Left colon (tissue), 2 donors: ENCODE results near the gene LIF. TPM values are rescaled to one million over a fixed set of nuclear protein-coding genes. Genes with fewer than 3 reads are reported as not detected.
"Not testable (repeated sequence)": the region's sequence is repeated elsewhere in the genome, so short reads cannot be mapped to it uniquely, and the experiment has no call there.

Experiments used
- ATAC-seq: fragments of 200-7000 bp; cut with Tn5 transposase; one replicate; pipeline ENCODE4 v1.9.1; 2020; ENCODE audit warnings: mild to moderate bottlenecking, moderate library complexity
- DNase-seq, 2 donors: peaks; one replicate each; pipeline ENCODE4 v3.0.0-alpha.2; 2020
- intact Hi-C, 2 donors: fragments of 100-400 bp; cut with DNase I in 1 of 2; cut with micrococcal nuclease in 1 of 2; formaldehyde crosslinking; loops; one replicate each; pipeline versions ENCODE4 v1.11.2 to v1.14.0; 2022; cut with DNase I, micrococcal nuclease
- total RNA-seq, 2 donors: library from RNA; stranded (reverse); fragmentation: NEBNext Ultra II Directional; extraction: Animal tissue kit (Norgen Biotek cat#: 25700); gene quantifications; one replicate each; pipeline ENCODE4 v1.2.1, GENCODE V29; 2021
- donor health status: DM: no; HTN: no; CAD: no.
- donor health status: DM: yes; HTN: yes; CAD: no.

The LIF gene
- total RNA-seq, 2 donors from 2014 or later: 8.2 to 11.7 TPM

DNA sequence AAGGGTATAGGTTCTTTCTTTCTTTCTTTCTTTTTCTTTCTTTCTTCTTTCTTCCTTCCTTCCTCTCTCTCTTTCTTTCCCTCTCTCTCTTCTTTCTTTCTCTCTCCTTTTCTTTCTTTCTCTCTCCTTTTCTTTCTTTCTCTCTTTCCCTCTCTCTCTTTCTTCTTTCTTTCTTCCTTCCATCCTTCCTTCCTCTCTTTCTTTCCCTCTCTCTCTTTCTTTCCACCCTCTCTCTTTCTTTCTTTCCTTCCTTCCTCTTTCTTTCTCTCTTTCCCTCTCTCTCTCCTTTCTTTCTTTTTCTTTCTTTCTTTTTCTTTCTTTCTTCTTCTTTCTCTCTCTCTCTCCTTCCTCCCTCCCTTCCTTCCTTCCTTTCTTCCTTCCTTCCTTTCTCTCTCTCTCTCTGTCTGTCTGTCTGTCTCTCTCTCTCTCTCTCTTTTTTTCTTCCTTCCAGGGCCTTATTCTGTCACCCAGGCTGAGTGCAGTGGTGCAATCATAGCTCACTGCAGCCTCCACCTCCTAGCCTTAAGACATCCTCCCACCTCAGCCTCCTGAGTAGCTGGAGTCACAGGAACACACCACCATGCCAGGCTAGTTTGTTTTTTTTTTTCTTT, 26.8 kb downstream of the LIF start:
- no peak for ATAC-seq
- intact Hi-C loops: no loop called here
- no peak for DNase-seq

DNA sequence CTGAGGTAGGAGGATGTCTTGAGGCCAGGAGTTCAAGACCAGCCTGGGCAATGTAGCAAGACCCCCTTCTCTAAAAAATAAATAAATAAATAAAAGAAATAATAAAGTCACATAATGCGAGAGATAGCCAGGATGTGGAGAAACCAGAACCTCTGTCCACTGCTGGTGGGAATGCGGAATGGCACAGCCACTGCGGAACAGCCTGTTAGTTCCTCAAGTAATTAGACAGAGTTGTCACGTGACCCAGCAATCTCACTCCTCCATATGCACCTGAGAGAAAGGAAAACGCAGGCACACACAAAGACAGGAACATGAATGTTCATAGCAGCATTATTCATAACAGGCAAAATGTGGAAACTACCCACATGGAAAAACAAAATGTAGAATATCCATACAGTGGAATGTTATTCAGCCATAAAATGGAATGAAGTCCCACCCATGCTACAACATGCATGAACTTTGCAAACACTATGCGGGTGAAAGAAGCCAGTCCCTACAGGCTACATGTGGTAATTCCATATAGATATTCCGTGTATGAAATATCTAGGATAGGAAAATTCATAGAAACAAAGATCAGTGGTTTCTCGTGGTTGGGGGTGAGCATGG, 27.4 kb downstream of the LIF start:
- ATAC-seq (no peak), DNase-seq (no peak)
- intact Hi-C loops: no loop called here

DNA sequence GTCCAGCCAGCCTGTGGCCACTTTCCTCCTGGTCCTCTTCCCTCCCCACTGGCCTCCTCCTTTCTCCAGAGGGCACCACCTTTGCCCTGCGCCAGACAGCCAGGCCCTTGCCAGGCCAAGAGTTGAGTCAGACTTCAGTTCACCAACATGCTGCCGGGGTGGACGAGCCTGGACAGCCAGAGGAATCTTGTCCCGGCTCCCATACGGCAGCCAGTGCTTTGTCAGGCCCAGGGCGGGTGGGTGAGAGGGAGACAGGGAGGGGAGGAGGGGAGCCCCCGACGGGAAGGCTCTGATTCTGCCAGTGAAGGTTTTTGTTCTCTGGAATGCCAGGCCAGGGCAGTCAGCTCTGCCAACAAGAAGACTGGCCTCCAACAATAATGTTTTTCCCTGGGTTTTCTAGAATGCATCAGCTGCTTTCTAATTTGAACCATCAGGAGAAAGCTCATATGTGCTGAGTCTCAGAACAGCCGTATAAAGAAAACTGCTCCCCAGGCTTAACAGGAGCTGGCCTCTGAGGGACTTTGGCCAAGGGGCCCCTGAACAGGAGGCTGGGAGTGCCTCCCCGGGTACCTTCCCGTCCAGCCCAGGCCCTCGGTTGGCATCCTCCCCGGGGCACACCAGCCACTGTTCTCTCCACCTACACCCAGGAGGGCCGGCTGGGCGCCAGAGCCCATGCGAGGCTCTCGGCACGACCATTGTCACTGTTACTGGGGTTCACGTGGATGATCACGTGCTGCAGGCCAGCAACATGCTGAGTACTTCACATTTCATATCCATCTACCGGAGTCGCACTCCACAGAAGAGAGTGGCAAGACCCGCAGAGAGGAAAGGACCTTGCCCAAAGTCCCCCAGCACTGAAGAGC, 28.6 kb downstream of the LIF start:
- ATAC-seq (no peak), DNase-seq (no peak)
- intact Hi-C loops: no loop called here

DNA sequence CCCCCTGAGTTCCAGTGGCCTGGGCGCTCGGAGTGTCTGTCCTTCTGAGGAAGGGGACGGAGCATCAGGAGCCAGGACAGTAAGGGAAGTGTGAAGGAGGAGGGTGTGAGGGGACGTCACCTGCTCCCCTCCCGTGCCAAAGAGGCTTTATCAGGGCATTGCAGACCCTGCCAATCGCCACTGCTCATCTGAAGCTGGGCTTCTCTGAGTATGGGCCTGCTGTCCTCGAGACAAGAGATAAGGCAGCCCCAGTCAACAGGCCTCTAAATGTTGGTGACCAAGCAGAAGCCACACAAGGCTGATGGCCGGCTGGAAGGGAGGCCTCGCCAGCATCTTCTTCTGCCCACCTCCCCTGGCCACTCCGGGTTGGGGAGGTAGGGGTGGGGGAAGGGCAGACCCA, 29.8 kb downstream of the LIF start:
- DNase-seq (no peak), ATAC-seq (no peak)
- intact Hi-C loops: no loop called here

DNA sequence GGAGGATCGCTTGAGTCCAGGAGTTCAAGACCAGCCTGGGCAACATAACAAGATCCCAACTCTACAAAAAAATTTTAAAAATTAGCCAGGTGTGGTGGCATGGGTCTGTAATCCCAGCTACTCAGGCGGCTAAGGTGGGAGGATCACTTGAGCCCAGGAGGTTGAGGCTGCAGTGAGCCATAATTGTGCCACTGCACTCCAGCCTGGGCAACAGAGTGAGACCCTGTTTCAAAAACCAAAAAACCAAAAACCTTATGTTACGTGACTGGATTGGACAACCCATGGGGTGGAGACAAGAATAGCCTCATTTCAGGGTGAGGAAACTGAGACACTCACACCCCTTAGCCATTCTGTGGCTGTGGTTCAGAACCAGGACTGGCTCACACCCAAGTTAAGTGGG, 30.3 kb downstream of the LIF start:
- intact Hi-C loops, DNase-seq, ATAC-seq: not testable (repeated sequence)

DNA sequence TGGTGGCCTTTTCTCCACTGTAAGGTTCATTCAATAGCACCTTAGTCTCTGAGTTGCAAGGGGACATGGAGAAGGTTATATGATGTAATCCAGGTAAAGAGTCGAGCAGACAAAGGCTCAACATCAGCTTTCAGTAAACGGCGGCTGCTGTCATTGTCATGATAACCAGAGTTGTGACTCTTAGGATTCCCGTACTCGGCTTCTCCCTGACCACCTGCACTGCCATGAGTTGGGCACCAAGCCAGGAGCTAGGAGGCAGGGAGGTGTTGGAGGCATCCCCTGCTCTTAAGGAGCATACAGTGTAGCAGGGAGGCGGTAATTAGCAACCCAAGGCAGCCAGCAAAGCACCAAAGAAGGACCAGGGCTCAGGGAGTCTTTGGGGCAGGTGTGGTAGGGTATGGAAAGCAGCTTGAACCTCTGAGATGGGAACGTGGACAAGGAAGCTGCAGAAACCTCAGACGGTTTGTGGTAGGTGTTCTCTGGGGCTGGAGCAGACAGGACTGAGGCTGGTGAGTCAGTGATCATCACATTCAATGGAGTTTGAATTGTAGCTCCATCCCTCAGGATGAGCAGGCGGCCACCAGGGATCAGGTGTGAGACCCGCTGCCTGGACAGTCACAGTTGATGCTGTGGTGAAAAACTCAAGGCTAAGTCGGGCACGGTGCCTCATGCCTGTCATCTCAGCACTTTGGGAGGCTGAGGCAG, 31.7 kb downstream of the LIF start:
- intact Hi-C loops: no loop called here
- no peak for DNase-seq
- no peak for ATAC-seq

DNA sequence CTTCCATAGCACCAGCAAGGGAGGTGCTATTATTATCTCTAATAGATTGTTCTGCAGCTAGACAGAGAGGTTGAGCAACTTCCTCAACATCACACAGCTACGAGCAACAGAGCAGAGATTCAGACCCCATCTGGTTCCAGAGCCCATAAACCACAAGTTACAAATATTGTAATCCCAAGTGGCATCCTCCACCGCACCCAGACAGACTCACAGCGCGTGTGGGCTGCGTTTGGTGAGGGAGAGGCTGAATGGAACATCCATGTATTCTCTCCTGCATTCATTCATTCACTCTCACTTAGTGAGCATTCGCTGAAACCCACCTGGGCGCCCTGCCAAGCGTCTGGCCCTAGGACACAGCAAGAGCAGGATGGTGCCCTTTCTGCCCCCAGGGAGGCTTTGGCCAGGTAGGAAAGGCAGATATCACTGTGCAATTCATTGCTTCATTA, 33.5 kb downstream of the LIF start:
- DNase-seq (no peak), ATAC-seq (no peak)
- intact Hi-C loops: no loop called here

DNA sequence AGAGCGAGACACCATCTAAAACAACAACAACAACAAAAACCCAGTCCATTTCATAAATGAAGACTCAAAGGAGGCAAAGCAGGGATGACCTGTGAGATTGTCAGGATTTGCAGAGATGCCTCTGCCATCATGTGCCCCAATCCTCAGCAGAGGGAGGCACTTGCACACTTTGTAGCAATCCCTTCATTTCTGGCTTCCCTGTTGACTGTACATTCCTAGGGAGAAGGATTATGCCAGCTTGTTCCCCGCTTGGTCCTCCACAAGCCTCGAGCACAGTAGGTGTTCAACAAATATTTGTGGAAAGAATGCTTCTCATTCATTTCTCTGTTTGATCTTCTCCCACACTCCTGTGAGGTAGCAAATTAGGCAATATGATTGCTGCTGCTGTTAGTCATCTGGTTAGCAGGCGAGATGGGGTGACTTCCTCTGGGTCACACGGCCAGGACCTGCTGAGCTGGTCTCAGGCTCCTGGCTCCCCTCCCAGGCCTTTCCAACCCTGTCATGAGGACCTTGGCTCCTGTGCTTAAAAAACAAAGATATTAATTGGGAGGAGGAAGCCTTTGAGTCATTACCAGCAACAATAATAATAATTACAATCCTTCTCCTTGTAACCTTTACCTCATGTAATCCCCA, 34.1 kb downstream of the LIF start:
- DNase-seq: peak; percentile 24 to 49
- intact Hi-C loops: no loop called here
- peak; percentile 43 for ATAC-seq

DNA sequence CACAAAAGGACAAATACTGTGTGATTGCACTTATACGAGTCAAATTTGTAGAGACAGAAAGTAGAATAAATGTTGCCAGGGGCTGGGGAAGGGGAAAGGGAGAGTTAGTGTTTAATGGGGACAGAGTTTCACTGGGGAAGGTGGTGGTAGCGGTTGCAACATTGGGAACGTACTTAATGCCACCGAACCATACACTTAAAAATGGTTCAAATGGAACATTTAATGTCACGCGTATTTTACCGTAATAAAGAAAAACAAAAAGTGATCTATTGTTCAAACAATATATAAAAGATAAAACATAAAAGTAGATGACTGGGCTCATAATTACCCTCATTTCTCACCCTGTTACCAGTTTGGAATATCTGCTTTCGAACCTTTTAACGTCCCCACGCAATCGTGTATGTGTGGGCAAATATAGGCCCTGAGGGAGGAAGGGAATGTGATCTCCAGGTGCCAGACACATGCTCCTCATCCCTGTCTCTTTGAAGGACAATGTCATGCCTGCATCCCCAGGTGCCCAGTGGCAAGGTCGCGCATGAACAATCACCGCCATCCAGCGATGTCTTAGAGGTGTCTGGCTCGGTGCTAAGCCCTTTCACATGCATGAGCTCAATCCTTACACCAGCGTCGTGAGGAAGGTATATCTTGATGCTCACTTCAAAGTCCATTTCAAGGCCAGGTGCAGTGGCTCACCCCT, 35.3 kb downstream of the LIF start:
- intact Hi-C loops: no loop called here
- ATAC-seq: no peak
- DNase-seq: no peak

DNA sequence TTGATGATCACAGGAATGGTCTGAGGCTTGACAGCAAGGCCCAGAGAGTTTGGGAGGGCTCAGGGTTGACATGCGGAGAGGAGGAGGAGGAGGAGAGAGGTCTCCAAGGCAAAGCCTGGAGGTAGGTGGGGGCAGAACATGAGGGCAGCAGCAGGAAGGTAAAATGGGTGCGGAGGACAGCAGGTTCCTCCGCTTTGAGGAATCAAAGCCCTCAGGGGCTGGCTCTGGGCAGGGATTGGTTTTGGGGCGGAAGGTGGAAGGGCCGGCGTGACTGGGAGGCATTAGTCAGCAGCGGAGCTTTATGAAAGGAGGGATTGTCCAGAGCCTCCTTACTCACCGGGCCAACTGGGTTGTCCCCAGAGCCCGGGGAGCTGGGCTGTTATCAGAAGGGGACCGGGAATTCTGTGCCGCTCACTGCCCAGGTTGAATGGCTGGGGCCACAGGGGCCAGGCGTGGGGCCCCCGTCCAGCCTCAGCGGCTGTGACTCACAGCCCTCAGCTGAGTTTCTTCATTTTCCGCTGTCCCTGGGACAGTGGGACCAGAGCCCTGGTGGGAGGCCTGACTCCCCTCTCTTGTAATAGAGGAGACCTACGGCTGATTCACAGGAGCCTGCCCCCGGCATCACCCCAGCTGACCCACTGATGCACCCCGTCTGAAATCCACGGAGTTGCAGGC, 36.2 kb downstream of the LIF start:
- DNase-seq (no peak), ATAC-seq (no peak)
- intact Hi-C loops: no loop called here

DNA sequence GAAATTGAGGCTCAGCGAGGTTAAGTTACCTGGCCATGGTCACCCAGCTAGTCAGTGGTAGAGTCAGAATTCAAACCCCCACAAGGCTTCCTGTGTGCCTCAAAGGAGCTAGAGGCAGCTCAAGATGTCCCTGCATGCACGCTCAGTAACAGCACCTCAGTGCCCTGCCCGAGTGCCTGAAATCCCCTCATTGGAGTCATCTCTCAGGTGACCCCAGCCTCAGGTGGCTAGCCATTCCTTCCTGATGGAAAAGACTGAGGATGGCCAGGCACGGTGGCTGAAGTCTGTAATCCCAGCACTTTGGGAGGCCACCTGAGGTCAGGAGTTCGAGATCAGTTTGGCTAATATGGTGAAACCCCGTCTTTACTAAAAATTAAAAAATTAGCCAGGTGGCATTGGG, 36.9 kb downstream of the LIF start:
- no peak for ATAC-seq
- DNase-seq: no peak
- intact Hi-C loops: no loop called here

DNA sequence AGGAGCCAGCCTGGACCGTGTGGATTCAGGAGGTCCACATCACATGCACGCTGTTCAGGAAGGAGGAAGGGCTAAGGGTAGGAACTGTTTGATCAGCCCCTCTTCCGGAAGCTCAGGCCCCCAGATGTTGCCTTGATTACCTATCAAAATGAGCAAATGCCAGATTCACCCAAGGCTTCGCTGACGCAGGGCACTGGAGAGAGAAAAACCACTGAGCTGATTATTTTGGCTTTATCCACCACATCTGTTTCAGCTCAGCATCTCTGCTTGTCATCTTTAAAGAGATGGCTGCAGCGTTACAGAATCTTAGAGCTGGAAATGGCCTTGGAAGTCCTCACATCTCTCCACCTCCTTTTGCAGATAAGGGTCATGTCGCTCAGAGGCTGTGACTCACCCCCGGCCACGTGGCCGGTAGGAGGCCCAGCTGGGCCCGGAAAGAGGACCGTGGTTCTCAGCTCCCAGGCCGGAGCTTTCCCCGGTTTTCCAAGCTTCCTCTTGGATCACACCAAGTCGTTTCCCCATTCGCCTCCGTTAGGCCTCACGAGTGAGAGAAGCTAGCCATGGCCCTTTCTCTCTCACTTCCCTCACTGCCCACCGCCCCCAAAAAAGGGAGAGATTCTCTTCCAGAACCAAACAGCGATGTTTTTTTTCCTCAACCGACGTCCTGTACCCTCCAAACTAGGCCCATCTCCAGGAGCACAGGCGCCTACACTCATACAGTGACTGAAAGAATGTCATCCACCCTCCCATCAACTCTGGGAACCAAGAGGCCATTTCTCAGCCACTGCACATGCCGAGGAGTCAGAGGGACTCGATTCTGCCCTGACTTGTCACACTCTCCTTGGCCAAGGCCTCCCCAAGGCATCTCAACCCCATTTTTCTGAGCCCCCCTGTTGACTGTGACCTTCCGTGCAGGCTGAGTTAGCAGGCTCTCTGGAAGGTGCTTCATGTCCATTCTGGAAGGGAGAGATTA, 37.6 kb downstream of the LIF start:
- DNase-seq (peak in 1 of 2 donors; percentile 33), ATAC-seq (no peak)
- intact Hi-C loops: no loop called here

DNA sequence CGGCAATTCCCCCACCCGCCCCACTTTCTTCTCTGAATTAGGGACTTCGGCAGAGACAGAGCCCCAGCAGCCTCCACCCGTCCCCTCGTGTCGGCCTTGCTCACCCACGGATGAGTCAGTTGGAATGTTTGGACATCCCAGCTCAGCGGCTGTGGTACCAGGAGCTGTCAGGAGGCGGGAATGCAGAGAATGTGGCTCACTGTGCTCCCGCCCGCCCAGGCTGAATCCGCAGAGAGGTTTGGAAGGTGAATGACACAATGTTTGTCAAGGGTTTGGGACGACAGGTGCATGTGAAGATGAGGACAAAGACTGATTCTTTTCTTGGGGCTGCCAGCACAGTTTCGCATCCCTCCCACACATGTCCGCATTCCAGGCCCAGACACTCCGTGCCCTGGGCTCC, 39.6 kb downstream of the LIF start:
- intact Hi-C loops: no loop called here
- DNase-seq: no peak
- no peak for ATAC-seq

DNA sequence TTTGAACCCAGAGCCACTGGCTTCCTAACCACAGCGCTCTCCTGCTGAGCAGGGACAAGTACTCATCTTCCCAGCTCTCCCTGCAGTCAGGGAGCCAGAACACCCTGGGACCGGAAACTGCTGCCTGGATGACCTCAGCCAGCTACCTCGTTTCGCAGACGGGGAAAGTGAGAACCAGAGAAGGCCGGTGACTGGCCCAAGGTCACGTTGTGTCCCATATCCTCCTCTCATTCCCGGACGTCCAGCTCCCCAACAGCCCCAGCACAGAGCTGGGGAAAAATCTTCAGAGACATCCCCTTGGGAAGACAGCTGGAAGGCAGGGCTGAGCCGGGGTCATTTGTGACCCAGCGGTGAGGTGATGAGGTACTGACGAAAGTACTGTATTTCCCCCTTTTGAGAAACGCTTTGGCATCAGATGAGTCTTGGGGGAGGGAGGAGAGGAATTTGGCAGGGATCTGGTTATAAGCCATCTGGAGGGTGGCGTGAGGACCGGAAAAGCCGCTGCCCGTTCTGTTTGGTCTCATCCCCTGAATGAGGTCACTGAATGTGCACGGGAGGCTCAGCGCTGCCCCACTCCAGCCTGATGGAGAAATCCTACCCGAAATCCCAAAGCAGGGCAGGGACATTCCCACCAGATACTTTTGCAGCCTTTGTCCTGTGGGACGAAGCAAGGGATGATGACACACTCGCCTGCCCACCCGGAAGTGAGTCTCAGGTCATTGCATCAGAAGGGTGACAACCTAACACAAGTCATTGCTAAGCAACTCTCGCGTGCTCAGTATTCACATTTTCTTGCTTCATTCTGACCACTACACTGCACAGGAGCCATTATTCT, 41.1 kb downstream of the LIF start:
- no peak for DNase-seq
- no peak for ATAC-seq
- intact Hi-C loops: no loop called here

DNA sequence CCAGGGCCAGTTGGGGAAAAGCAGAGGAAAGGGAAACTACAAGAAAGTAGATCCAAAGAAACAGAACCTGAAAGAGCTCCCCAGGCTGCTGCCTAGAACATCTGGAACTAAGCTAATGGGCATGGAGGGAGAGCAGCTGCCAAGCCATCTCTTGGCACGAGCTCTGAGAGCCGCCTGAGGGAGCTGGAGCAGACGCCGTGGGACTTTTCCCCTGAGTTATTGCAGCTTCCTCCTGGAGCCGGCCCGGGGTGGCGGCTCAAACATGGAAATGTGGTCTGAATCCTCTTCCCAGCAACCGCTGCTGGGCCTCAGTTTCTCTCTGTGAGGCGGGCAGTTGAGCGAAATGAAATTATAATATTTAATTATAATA, 41.8 kb downstream of the LIF start:
- ATAC-seq (no peak), DNase-seq (peak in 1 of 2 donors; percentile 32)
- intact Hi-C loops: no loop called here
